ENCODE results near the gene NDUFAB1. TPM values are rescaled to one million over a fixed set of nuclear protein-coding genes. Genes with fewer than 3 reads are reported as not detected.

Gene NDUFAB1
- total and polyA plus RNA-seq, 10 donors: 40.1 to 140 (median 63.6) TPM

- DNase-seq: no peak
- no peaks in the 10 kb centered on the region for H3K9me3 ChIP-seq
- 72 to 86% (median 79%) methylated on average over 4 of the region's 4 CpGs for WGBS, 5 donors
- no peaks in the 10 kb centered on the region for H3K27me3 ChIP-seq (replicated peaks in 1 of 7)
- H3K4me3 ChIP-seq: no peak overlapping the region
- no peak overlapping the region for H3K27ac ChIP-seq
- no peaks in the 10 kb centered on the region for H3K4me1 ChIP-seq
- TF ChIP-seq POLR2AphosphoS5 (IDR thresholded peaks at IDR 0.05): no peak
- TF ChIP-seq, protein P1, sequence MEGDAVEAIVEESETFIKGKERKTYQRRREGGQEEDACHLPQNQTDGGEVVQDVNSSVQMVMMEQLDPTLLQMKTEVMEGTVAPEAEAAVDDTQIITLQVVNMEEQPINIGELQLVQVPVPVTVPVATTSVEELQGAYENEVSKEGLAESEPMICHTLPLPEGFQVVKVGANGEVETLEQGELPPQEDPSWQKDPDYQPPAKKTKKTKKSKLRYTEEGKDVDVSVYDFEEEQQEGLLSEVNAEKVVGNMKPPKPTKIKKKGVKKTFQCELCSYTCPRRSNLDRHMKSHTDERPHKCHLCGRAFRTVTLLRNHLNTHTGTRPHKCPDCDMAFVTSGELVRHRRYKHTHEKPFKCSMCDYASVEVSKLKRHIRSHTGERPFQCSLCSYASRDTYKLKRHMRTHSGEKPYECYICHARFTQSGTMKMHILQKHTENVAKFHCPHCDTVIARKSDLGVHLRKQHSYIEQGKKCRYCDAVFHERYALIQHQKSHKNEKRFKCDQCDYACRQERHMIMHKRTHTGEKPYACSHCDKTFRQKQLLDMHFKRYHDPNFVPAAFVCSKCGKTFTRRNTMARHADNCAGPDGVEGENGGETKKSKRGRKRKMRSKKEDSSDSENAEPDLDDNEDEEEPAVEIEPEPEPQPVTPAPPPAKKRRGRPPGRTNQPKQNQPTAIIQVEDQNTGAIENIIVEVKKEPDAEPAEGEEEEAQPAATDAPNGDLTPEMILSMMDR (IDR thresholded peaks at IDR 0.05 in 8 of 11, conservative IDR thresholded peaks at IDR 0.05 in 3 of 11): no peak
- peaks cover 0 to 97% (median 35%) of the 10 kb centered on the region in 6 donors for H3K36me3 ChIP-seq
- intact Hi-C loops (cut with DNase I; ENCODE audit: low total_unique reads): no loop called here
Observed at GRCh38 chr16:23608194-23608593, 12.1 kb upstream of the NDUFAB1 start.

DNA sequence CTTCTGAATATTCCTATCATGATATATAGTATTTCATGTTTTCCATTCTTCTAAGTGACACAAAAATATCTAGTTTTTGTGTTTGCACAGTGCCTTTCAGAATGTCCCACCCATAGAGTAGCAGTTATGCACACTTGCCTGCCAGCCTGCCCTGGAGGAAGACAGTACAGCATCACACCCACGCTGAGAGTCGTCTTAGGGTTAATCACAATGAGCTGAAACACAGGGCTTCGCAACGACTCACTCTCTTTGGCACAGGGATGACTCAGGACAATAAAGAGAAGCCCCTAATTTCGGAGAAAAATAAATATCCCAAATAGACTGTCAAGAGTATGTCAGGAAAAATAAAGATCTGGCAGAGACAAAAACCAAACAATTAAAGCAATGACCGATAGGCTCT, 11.6 kb upstream of the NDUFAB1 start:
- Histone ChIP-seq H3K4me3 (no peak overlapping the region), H3K9me3 (no peaks in the 10 kb centered on the region), H3K4me1 (no peaks in the 10 kb centered on the region), H3K27me3 (replicated peaks in 1 of 7) (no peaks in the 10 kb centered on the region), H3K36me3 (peaks cover 0 to 97% (median 34%) of the 10 kb centered on the region in 6 donors), H3K27ac (no peak overlapping the region)
- TF ChIP-seq POLR2A (IDR thresholded peaks at IDR 0.05): no peak
- no peak for TF ChIP-seq POLR2AphosphoS5 (IDR thresholded peaks at IDR 0.05)
- TF ChIP-seq, protein P1 (IDR thresholded peaks at IDR 0.05 in 8 of 11, conservative IDR thresholded peaks at IDR 0.05 in 3 of 11): no peak
- WGBS, 5 donors: 91 to 95% (median 94%) methylated on average over 6 of the region's 6 CpGs
- DNase-seq: no peak
- intact Hi-C loops (cut with DNase I; ENCODE audit: low total_unique reads): no loop called here

DNA sequence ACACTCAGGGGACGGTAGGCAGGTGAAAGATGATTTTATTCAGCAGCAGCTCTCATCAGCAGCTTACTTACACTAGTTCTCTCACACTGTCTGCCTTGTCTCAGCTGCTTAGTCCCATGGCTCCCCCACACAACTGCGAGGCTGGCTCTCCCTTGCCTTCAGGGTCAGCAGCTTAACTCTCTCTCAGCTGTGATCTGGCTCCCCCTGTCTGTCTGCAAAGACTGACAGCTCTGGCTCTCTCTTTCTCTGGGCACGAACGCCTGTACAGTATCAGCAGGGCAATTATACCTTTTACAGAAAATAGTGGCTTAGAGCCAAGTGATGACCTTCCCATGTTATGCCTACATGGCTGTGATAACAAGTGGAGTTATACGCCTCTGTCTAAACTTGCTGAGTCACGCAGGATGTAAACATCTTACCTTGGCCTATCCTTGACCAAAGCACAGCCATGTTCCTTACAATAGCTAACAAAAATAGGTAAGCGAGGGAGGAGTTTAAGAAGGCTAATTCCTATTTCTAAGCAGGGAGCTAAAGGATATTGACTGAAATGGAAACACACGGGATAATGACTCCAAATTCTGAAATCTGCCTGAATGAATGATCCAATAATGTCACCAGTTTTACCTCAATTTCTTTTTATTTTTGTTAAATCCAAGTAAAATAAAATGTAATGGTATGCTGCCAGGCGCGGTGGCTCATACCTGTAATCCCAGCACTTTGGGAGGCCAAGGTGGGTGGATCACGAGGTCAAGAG, 1.1 kb upstream of the NDUFAB1 start:
- peak; percentile 78 for DNase-seq
- intact Hi-C loops (cut with DNase I; ENCODE audit: low total_unique reads): loop anchor here (10.0 kb wide), 1 partner anchor 92 kb away; no protein-coding TSS in a partner anchor
- H3K9me3 ChIP-seq: no peaks in the 10 kb centered on the region
- peaks cover 15 to 51% (median 37%) of the 10 kb centered on the region in 6 donors for H3K4me1 ChIP-seq
- WGBS, 5 donors: 64 to 80% (median 69%) methylated on average over 11 of the region's 11 CpGs
- H3K27me3 ChIP-seq (replicated peaks in 1 of 7): no peaks in the 10 kb centered on the region
- peak overlapping the region in 3 of 8 donors; percentile 90 to 99 (median 98) for H3K4me3 ChIP-seq
- peak overlapping the region in 6 of 8 donors; percentile 59 to 88 (median 85) for H3K27ac ChIP-seq
- TF ChIP-seq POLR2AphosphoS5 (IDR thresholded peaks at IDR 0.05) (peak in 2 of 3 donors; percentile 17 to 25), POLR2A (IDR thresholded peaks at IDR 0.05) (no peak)
- TF ChIP-seq, protein P1 (IDR thresholded peaks at IDR 0.05 in 8 of 11, conservative IDR thresholded peaks at IDR 0.05 in 3 of 11): peak in 7 of 11 experiments; percentile 19 to 52 (median 27)
- peaks cover 0 to 46% (median 22%) of the 10 kb centered on the region in 6 donors for H3K36me3 ChIP-seq

DNA sequence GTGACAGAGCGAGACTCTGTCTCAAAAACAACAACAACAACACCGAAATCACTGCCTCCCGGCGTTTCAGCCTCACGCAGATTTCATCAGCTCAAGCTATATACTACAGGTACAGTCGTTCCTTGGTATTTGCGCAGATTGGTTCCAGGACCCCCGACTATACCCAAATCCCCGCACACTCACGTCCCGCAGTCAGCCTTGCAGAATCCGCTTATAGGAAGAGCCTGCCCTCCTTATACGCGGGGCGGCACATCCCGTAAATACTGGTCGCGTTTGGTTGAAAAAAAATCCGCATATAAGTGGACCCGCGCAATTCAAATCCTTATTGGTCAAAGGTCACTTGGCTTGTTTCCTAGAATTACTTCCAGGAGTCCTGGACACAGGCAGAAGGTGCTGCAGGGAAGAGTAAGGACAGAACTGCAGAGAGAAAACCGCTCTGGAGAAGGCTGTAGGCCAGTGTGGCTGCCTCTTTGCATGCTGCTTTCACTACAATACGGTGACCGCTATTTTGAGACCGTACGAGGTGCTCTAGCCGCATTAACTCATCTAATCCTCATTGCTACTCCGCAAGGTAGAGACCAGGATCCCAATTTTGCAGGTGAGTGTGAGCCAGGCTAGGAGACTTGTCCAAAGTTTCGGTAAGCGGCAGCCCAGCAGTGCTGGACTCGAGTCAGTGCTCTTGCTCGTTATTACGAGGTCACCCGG, 718 bp downstream of the NDUFAB1 start:
- H3K27me3 ChIP-seq (replicated peaks in 1 of 7): no peaks in the 10 kb centered on the region
- no peaks in the 10 kb centered on the region for H3K9me3 ChIP-seq
- H3K36me3 ChIP-seq: peaks cover 0 to 46% (median 28%) of the 10 kb centered on the region in 6 donors
- H3K4me3 ChIP-seq: peak overlapping the region; percentile 89 to 99 (median 95)
- H3K27ac ChIP-seq: peak overlapping the region; percentile 59 to 88 (median 85)
- intact Hi-C loops (cut with DNase I; ENCODE audit: low total_unique reads): loop anchor here (10.0 kb wide), 1 partner anchor 91 kb away; no protein-coding TSS in a partner anchor
- peaks cover 15 to 62% (median 37%) of the 10 kb centered on the region in 6 donors for H3K4me1 ChIP-seq
- DNase-seq: no peak
- TF ChIP-seq, protein P1 (IDR thresholded peaks at IDR 0.05 in 8 of 11, conservative IDR thresholded peaks at IDR 0.05 in 3 of 11): no peak
- 20 to 23% (median 22%) methylated on average over 31 to 34 of the region's 34 CpGs for WGBS, 5 donors
